DMS 273 (cell line): ENCODE measurements around the gene SPATA9.

ENCODE experiments used
- DNase-seq: peaks from one replicate; lab custom pipeline; 2025; ENCODE audit not compliant: unreplicated experiment; lab: John Stamatoyannopoulos, UW

The SPATA9 gene, protein sequence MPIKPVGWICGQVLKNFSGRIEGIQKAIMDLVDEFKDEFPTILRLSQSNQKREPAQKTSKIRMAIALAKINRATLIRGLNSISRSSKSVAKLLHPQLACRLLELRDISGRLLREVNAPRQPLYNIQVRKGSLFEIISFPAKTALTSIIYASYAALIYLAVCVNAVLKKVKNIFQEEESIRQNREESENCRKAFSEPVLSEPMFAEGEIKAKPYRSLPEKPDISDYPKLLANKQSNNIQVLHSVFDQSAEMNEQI

DNA sequence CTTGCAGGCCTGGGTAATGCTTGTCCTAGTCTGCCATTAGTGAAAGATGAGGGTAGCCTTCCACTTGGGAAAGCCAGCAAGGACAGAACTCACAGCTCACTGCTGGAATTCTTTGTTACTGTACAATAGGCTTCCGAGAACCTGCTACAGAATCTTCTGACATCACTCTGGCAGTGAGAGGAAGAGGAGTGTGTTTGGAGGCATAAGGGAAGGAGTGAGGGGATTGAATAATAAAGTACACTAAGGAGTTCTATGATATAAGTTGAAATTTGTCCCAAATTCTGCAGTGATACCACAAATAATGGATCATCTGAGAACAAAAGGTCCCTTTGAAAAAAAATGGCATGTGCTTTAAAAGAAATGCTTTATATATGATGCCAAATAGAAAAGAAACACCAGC, at the start of gene SPATA9:
SPATA9 (minus strand) TSS at position 101 of the 400 bp plus-strand sequence. CDS start 137 bp downstream, outside the sequence.
- no peak for DNase-seq

- peak; percentile 82 for DNase-seq
Observed at GRCh38 chr5:95731571-95732554, 49.1 kb upstream of the SPATA9 start.

DNA sequence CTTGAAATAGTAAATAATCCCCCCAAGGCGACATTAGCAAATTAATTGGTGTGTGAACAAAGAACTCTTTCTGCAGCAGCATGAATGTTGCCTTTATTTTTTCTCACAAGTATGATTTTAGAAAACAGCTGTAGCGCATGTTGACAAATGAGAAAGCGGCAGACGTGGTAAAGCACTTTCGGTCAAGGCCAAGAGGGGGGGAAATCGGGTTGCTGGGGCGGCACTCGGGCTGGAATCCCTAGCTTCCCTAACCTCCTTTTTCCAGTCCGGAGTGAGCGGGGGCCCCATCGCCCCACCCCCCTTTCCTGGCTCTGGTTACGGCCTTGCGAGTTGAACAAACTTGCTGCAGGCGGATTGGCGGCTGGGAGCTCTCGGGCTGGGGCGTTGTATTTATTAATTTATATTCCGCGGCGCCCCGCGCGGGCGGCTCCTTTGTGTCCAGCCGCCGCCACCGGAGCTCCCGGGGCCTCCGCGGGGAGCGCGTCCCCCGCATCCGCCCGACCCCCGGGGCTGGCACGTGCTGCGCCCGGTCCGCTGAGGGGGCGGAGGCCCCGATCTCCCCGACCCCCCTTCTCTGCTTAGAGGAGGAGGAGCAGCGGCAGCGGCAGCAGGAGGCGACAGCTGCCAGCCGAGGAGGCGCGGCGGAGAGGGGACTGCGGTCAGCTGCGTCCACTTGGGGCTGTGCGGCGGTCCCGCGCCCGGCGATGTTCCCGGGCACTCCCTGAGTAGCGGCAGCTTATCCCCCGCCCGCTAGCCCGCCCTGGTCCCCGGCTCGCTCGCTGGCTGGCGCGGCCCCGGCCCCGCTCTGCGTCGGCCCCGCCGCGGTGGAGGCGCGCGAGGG, 48.2 kb upstream of the SPATA9 start, which contains the start of gene RHOBTB3:
RHOBTB3 (plus strand) TSS at position 607 of the 841 bp plus-strand sequence. CDS start 347 bp downstream, outside the sequence.
- peak; percentile 96 for DNase-seq

DNA sequence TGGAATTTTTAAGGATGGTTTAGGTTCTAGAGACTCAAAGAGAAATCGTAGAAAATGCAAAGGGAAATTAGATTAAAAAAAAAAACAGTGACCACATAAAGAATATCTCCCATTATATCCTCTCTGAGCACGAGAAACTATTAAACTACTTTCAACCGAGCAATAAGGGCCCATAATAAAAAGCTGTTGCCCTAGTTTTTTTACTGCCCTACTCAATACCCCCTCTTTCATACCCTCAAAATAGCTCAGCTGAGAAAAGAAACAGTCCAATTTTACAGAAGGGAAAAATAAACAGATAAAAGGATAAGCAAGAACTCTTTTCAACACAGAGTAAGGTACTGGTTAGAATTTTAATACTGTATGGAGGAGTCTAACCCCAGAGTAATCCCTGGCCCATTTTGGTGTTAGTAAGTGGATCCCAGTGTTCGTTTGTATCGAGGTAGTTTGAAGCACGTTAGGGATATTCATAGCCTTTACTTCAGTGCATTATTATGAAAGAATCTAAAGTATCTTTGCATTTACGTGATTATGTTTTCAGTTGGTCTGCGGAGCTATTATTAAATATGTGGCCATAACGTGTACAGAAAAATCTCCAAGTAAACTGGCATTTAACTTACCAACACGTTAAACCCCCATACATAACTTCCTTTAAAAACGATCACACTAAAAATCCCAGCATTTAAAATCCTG, 47.4 kb upstream of the SPATA9 start:
- peak; percentile 28 for DNase-seq

DNA sequence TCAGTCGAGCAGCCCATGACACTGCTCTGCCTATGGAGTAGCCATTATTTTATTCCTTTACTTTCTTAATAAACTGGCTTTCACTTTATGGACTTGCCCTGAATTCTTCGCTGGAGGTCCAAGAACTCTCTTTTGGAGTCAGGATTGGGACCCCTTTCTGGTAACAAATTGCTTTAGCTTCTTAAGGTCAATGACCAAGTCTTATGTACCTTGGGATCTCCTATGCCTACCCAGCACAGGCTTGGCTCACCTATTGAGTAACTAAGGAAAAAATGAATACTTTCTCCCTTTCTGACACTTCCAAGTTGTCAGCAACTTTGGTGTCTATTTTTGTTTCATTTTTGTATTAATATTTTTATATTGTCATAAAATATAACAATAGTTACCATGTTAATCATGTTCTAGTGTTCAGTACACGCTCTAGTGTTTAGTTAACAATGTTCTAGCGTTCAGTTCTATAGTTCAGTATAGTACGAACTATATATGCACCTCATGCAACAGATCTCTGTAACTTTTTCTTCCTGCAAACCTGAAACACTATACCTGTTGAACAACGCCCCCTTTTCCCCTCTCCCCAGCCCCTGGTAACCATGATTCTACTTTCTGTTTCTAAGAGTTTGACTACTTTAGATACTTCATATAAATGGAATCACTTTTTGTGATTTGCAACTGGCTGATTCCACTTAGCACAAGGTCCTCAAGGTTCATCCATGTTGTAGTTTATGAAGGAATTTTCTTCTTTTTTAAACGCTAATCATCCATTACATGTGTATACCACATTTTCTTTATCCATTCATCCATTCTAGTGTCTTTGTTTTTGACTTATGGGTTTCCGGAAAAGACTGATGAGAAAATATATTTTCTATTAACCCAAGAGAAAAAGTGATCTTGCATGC, 46.6 kb upstream of the SPATA9 start:
- DNase-seq, result peak; percentile 13

DNA sequence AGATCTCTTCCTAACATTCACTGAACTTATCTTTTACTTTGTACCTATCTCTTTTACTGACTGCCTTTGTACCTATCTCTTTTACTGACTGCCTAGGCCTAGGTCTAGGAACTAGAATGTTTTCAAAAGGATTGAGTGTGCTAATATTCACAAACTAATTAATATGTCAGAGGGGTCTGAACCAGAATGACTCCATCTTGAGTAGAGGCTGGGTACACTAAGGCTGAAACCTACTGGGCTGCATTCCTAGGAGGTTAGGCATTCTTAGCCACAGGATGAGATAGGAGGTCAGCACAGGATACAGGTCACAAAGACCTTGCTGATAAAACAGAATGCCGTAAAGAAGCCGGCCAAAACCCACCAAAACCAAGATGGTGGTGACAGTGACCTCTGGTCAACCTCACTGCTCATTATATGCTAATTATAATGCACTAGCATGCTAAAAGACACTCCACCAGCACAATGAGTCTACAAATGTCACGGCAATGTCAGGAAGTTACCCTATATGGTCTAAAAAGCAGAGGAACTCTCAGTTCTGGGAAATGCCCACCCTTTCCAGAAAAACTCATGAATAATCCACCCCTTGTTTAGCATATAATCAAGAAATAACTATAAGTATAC, 45.8 kb upstream of the SPATA9 start:
- peak; percentile 9 for DNase-seq

DNA sequence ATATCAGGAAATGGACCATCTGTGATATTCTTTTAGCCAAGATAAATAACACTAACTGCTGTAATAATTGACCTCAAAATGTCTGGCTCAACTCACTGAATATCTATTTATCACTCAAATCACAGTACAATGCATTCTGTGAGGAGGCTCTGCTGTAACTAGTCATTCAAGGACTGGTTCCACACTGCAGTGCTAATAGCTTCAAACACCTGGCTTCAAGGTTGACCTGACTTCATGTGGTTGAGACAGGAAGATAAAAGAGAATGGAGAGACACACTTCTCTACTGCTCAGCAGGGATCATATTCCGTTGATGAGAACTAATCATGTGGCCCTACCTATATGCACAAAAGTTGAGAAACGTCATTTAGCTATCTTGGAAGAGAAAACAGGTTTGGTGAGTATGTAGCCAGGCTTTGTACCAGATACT, 45.0 kb upstream of the SPATA9 start:
- peak; percentile 14 for DNase-seq

DNA sequence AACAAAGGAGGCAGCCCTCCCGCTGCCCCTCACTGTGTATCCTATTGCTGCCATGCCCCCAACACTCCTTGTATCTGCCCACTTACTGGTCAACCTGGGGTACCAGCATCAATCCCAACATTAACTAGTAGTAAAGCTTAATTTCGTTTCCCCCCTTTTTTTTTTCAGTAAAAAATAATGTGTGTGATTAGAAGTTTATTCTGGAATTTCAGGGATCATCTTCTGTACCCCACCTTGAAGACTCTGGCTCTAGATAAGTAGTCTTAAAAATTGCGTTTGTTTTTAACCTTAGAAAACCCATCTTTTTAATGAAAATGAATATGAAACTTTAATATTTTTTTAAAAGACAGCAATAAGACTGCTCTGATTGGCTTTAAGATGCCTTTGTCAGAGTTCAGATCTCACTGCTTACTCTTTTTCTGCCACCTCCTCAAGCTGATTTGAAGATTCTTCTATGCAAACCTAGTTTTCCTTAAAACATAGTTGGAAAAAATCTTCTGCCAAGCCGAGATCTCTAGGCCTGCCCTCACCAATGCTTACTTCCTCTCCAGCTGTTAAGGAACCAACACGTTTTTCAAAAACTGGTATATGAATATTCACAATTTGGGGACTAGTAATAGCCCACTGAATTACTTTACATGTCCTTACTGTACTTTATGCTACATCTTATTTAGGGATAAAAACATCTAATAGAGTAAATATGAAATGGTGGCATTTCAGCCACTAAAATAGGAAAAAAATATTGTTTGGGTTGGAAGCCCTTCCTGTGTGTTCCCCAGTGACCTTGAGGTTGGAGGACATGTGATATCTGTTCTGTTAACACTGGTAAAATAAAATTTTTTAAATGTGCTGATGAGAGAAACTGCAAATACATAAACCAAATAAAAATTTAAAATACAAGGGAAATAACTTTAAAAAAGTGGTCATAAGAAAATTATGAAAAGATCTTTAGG, 44.3 kb upstream of the SPATA9 start:
- DNase-seq, result peak; percentile 14

- DNase-seq, result no peak
Observed at GRCh38 chr5:95725937-95726810, 43.4 kb upstream of the SPATA9 start.

DNA sequence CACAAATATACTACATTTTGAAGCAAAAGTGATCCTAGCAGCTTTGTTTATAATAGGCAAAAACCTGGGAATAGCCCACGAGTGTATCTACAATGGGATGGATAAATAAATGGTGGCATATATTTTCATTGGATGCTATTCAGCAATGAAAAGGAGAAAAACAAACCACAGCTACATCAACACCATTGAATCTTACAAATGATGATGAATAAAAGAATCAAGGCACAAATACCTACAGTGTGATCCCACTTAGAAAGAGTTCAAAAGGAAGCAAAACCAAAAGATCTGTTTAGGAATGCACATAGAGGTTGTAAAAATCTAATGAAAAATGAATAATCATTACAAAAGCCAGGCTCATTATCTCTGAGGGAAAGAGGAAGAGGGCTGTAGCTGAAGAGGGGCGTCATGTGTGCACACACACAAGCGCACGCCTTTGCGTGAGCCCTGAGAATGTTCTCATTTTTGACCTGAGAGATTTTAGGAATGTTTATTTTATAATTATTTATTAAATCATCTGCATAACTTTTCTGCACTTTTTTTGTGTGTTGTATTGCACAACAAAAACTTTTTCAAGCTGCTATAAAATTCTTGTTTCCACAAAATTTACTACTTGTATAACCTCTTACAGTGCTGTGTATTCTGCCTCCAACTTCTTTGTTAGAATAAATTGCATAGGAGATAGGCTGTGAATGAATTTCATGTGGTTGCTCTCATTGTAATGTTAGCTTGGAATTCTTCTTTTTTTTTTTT, 42.5 kb upstream of the SPATA9 start:
- DNase-seq, result no peak

DNA sequence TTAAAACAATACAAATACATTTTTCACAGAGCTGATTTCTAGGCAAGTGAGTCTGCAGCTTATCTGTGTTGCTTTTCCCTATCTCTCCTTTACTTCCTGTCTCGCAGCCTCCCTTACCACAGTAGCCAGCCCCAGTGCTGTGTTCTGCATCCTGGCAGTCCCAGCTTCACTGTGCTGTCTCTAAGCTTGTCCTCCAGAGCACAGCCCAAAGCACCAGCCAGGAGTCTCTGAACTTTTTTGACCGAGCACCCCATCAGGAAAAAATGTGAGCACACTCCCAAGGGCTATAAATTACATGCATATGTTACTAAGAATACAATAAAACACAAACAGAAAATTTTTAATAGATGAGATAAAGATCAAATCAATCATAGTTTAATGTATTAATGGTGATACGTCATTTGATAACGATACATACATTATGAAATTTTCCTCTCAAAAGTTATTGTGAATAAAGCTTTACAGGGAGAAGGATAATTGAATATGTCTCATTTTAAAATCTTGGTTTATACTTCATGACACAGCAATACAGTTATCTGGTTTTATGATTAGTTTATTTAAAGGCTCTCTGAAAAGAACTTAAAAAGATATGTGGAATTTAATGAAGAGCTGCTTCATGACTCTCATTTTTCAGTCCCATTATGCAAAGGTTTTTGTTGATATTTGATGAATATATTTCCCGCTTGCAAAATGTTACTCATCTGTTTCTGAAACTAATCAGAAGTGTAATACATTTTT, 41.0 kb upstream of the SPATA9 start:
- no peak for DNase-seq

GRCh38 chr5:95721582-95722295, 38.9 kb upstream of the SPATA9 start:
- no peak for DNase-seq

DNA sequence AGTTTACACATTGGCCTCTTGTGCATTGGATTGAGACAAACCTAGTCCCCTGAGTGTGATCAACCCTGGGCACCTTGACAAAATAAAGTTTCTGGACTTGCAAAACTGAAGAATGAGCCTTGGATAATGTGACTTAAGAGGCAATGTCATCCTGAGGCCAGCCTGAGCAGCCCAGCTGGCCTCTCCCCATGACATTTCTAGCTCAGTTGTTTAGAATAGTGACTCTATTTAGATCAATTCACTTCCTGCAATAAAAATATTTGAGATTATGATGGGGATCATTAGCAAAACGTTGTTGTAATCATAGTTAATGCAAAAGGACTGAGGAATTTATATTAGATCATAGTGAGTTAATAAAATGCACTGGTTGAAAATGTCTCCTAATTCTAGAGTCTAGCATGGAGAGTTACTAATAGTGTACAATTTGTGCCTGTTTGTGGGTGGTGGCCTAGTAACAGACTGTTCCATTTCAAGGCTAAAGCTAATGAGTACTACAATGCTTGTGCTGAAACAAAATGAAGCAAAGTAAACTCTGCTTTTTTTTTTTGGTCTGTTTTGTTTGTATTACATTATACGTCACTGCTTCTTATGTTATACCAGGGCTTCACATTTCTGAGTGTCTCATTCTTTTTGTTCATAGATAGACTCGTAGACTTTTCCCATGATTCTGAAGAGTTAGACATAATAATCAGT, 37.4 kb upstream of the SPATA9 start:
- DNase-seq, result no peak

- DNase-seq, result no peak
Observed at GRCh38 chr5:95718738-95719137, 35.9 kb upstream of the SPATA9 start.
